Urinary bladder (tissue), 4 donors: ENCODE results near the gene FITM2. TPM values are rescaled to one million over a fixed set of nuclear protein-coding genes. Genes with fewer than 3 reads are reported as not detected.
A peak's percentile ranks its signal among the peaks of the same experiment; 100 is the strongest.
"Not testable (repeated sequence)": the region's sequence is repeated elsewhere in the genome, so short reads cannot be mapped to it uniquely, and the experiment has no call there.

Source experiments
- DNase-seq: peaks from one replicate; pipeline ENCODE4 v3.0.0-alpha.2; 2015; ENCODE audit errors: extremely low spot score
- H3K27ac ChIP-seq: one replicate; pipeline ENCODE4 v1.5.1; 2013; ENCODE audit warnings: low read depth, mild to moderate bottlenecking, moderate library complexity
- H3K36me3 ChIP-seq: one replicate; pipeline ENCODE4 v1.6.1; 2013; ENCODE audit warnings: mild to moderate bottlenecking, moderate library complexity; ENCODE audit not compliant: insufficient read depth
- H3K4me1 ChIP-seq: one replicate; pipeline ENCODE4 v1.6.1; 2013; ENCODE audit warnings: mild to moderate bottlenecking, moderate library complexity; ENCODE audit not compliant: insufficient read depth
- H3K4me3 ChIP-seq: one replicate; pipeline ENCODE4 v1.5.1; 2013; ENCODE audit warnings: low read depth, low read length
- WGBS: extraction: QIAGEN DNeasy Blood & Tissue Kit; methylation state at CpG from one replicate; pipeline ENCODE4 v1.1.7; 2013; 5-methylcytosine and 5-hydroxymethylcytosine counted together
- polyA plus RNA-seq: library from polyadenylated mRNA; stranded (reverse); fragments of 200-250 nt; gene quantifications from one replicate; pipeline ENCODE4 v1.2.3, GENCODE V29; 2013
- total RNA-seq: library from RNA; depleted of rRNA; stranded (reverse); fragments of >200 nt; gene quantifications from one replicate; pipeline ENCODE4 v1.2.3, GENCODE V29; 2014
- donor health status: healthy with polysubstance abuse.
- donor health status: healthy.

Gene FITM2
- total RNA-seq, result 7.8 TPM
- 8.0 TPM for polyA plus RNA-seq

- DNase-seq, result peak; percentile 92
- 1% methylated on average over 70 of the region's 70 CpGs for WGBS
- Histone ChIP-seq H3K27ac (no peak within 1 kb of the TSS), H3K36me3 (no peaks in the 10 kb centered on the region), H3K4me1 (peaks cover 3% of the 10 kb centered on the region), H3K4me3 (peak within 1 kb of the TSS; percentile 62)
Observed at GRCh38 chr20:44310664-44311639, at the start of gene FITM2. TSS of gene FITM2 (minus strand) at chr20:44311202. CDS start at chr20:44311148, 54 bp downstream.

GRCh38 chr20:44360221-44360620 lies 49.2 kb upstream of the FITM2 start:
- Histone ChIP-seq H3K36me3 (no peaks in the 10 kb centered on the region), H3K4me1 (no peaks in the 10 kb centered on the region), H3K27ac (no peak overlapping the region), H3K4me3 (no peak overlapping the region)
- DNase-seq, result no peak

- Histone ChIP-seq H3K4me3 (no peak overlapping the region), H3K4me1 (no peaks in the 10 kb centered on the region), H3K27ac (no peak overlapping the region), H3K36me3 (no peaks in the 10 kb centered on the region)
- DNase-seq, result no peak
- 82% methylated on average over 8 of the region's 8 CpGs for whole genome bisulfite sequencing
Observed at GRCh38 chr20:44358776-44359175, 47.8 kb upstream of the FITM2 start.

- Histone ChIP-seq H3K27ac (no peak overlapping the region), H3K4me1 (no peaks in the 10 kb centered on the region), H3K36me3 (no peaks in the 10 kb centered on the region), H3K4me3 (no peak overlapping the region)
- DNase-seq, result no peak
- WGBS, result 33% methylated on average over 4 of the region's 4 CpGs
Observed at GRCh38 chr20:44357555-44358125, 46.6 kb upstream of the FITM2 start.

GRCh38 chr20:44357020-44357419 lies 46.0 kb upstream of the FITM2 start:
- no peak overlapping the region for H3K4me3 ChIP-seq
- H3K27ac ChIP-seq, result no peak overlapping the region
- H3K36me3 ChIP-seq, result no peaks in the 10 kb centered on the region
- H3K4me1 ChIP-seq, result no peaks in the 10 kb centered on the region
- no peak for DNase-seq
- WGBS, result 47% methylated on average over 2 of the region's 2 CpGs

- Histone ChIP-seq H3K27ac (no peak overlapping the region), H3K4me3 (no peak overlapping the region), H3K36me3 (no peaks in the 10 kb centered on the region), H3K4me1 (no peaks in the 10 kb centered on the region)
- WGBS, result 71% methylated on average over 14 of the region's 14 CpGs
- no peak for DNase-seq
Observed at GRCh38 chr20:44356353-44356723, 45.3 kb upstream of the FITM2 start.

GRCh38 chr20:44355498-44356352 lies 44.7 kb upstream of the FITM2 start, which contains the start of gene HNF4A:
TSS of gene HNF4A (plus strand) at chr20:44355699. CDS start at chr20:44355805, 106 bp downstream.
- H3K4me1 ChIP-seq, result no peaks in the 10 kb centered on the region
- no peak within 1 kb of the TSS for H3K4me3 ChIP-seq
- WGBS, result 80% methylated on average over 40 of the region's 40 CpGs
- H3K36me3 ChIP-seq, result no peaks in the 10 kb centered on the region
- DNase-seq, result no peak
- no peak within 1 kb of the TSS for H3K27ac ChIP-seq

GRCh38 chr20:44354979-44355497 lies 44.0 kb upstream of the FITM2 start:
- no peak for DNase-seq
- 84% methylated on average over 6 of the region's 6 CpGs for WGBS
- Histone ChIP-seq H3K36me3 (no peaks in the 10 kb centered on the region), H3K27ac (no peak overlapping the region), H3K4me3 (no peak overlapping the region), H3K4me1 (no peaks in the 10 kb centered on the region)

- no peak for DNase-seq
- WGBS, result 84% methylated on average over 6 of the region's 6 CpGs
Observed at GRCh38 chr20:44350567-44350966, 39.6 kb upstream of the FITM2 start.

GRCh38 chr20:44349349-44349748 lies 38.3 kb upstream of the FITM2 start:
- no peak for DNase-seq
- no peak overlapping the region for H3K4me3 ChIP-seq
- H3K4me1 ChIP-seq, result no peaks in the 10 kb centered on the region
- WGBS, result 84% methylated on average over 3 of the region's 3 CpGs
- H3K36me3 ChIP-seq, result no peaks in the 10 kb centered on the region
- H3K27ac ChIP-seq, result no peak overlapping the region

More at GRCh38 chr20:44350567-44350966, 39.6 kb upstream of the FITM2 start:
- no peaks in the 10 kb centered on the region for H3K36me3 ChIP-seq
- H3K27ac ChIP-seq, result no peak overlapping the region
- no peaks in the 10 kb centered on the region for H3K4me1 ChIP-seq
- H3K4me3 ChIP-seq, result no peak overlapping the region

GRCh38 chr20:44348168-44348659 lies 37.2 kb upstream of the FITM2 start:
- 86% methylated on average over 4 of the region's 4 CpGs for WGBS
- no peak for DNase-seq
- Histone ChIP-seq H3K36me3 (no peaks in the 10 kb centered on the region), H3K27ac (no peak overlapping the region), H3K4me3 (no peak overlapping the region), H3K4me1 (no peaks in the 10 kb centered on the region)

- 89% methylated on average over 10 of the region's 10 CpGs for WGBS
- not testable (repeated sequence) for H3K4me3 ChIP-seq, DNase-seq
Observed at GRCh38 chr20:44345941-44346340, 34.9 kb upstream of the FITM2 start.

GRCh38 chr20:44345147-44345546 lies 34.1 kb upstream of the FITM2 start:
- Histone ChIP-seq H3K36me3 (no peaks in the 10 kb centered on the region), H3K4me3 (no peak overlapping the region), H3K27ac (no peak overlapping the region), H3K4me1 (no peaks in the 10 kb centered on the region)
- DNase-seq, result no peak
- 91% methylated on average over 8 of the region's 8 CpGs for WGBS

More at GRCh38 chr20:44345941-44346340, 34.9 kb upstream of the FITM2 start:
- not testable (repeated sequence) for H3K4me1 ChIP-seq, H3K36me3 ChIP-seq, H3K27ac ChIP-seq
